Endodermal cell (in vitro differentiated cells): ENCODE results near the gene ERC1. TPM values are rescaled to one million over a fixed set of nuclear protein-coding genes. Genes with fewer than 3 reads are reported as not detected.

Experiments
- DNase-seq: peaks from one replicate; pipeline ENCODE4 v3.0.0-alpha.2; 2017
- H3K27ac ChIP-seq: 2 replicates; pipeline ENCODE4 v1.5.1; 2013; ENCODE audit warnings: mild to moderate bottlenecking, low read depth, low read length, moderate library complexity
- H3K27me3 ChIP-seq: 2 replicates; pipeline ENCODE4 v1.6.1; 2013; ENCODE audit warnings: mild to moderate bottlenecking, low read length, moderate library complexity; ENCODE audit not compliant: insufficient read depth, control insufficient read depth, poor library complexity, severe bottlenecking
- H3K36me3 ChIP-seq: 2 replicates; pipeline ENCODE4 v1.7.0; 2013; ENCODE audit warnings: mild to moderate bottlenecking, low read length, moderate library complexity; ENCODE audit not compliant: control insufficient read depth, insufficient read depth
- H3K4me1 ChIP-seq: one replicate; pipeline ENCODE4 v1.7.0; 2013; ENCODE audit warnings: low read length; ENCODE audit not compliant: control insufficient read depth, insufficient read depth
- H3K4me3 ChIP-seq: 2 replicates; pipeline ENCODE4 v1.5.1; 2013; ENCODE audit warnings: mild to moderate bottlenecking, low read length, moderate library complexity
- H3K9ac ChIP-seq: 2 replicates; pipeline ENCODE4 v1.6.1; 2013; ENCODE audit warnings: mild to moderate bottlenecking, low read length, moderate library complexity; ENCODE audit not compliant: poor library complexity, severe bottlenecking; ENCODE audit errors: extremely low read depth
- H3K9me3 ChIP-seq: 2 replicates; pipeline ENCODE4 v1.6.1; 2013; ENCODE audit warnings: mild to moderate bottlenecking, low read length, moderate library complexity; ENCODE audit not compliant: control insufficient read depth
- H3K27ac Mint-ChIP-seq: 2 replicates; pipeline ENCODE4 v1.8.0; 2020; ENCODE audit warnings: mixed read lengths
- H3K27me3 Mint-ChIP-seq: 2 replicates; pipeline ENCODE4 v1.8.0; 2021; ENCODE audit warnings: mild to moderate bottlenecking, mixed read lengths; ENCODE audit not compliant: insufficient read depth
- H3K36me3 Mint-ChIP-seq: 2 replicates; pipeline ENCODE4 v1.8.0; 2020; ENCODE audit warnings: low read depth, mixed read lengths
- H3K4me1 Mint-ChIP-seq: 2 replicates; pipeline ENCODE4 v1.8.0; 2020; ENCODE audit warnings: mixed read lengths
- H3K4me3 Mint-ChIP-seq: 2 replicates; pipeline ENCODE4 v1.8.0; 2020; ENCODE audit warnings: mild to moderate bottlenecking, moderate library complexity, mixed read lengths
- H3K9me3 Mint-ChIP-seq: 2 replicates; pipeline ENCODE4 v1.8.0; 2020; ENCODE audit warnings: mild to moderate bottlenecking, mixed read lengths
- CTCF ChIP-seq: fragments of 200-600 bp; sonication (generic); conservative IDR thresholded peaks from 2 replicates; pipeline ENCODE4 v1.5.0; 2021; ENCODE audit warnings: antibody characterized with exemption, mild to moderate bottlenecking
- WGBS, 2 experiments: methylation state at CpG; one replicate each; pipeline versions ENCODE4 v1.1.5 to v1.1.7; 2013; ENCODE audit warnings: missing lambda C conversion rate in 2 of 2, mixed read lengths in 1 of 2; ENCODE audit not compliant: insufficient coverage in 1 of 2, insufficient read length in 1 of 2; 5-methylcytosine and 5-hydroxymethylcytosine counted together
- total RNA-seq, 2 donors: library from RNA; stranded (reverse); fragmentation: NEBNext Ultra II Directional in 1 of 2; extraction: Animal tissue kit (Norgen Biotek cat#: 25700) in 1 of 2; gene quantifications; 2 replicates in 1 of 2; 3 replicates in 1 of 2; pipeline ENCODE4 v1.2.1, GENCODE V29; 2021

ERC1 gene
- total RNA-seq, 2 donors from 2014 or later = 60.6 to 159 TPM

GRCh38 chr12:1523046-1523445 is 532.0 kb downstream of the ERC1 start:
- no peak overlapping the region for H3K27ac Mint-ChIP-seq
- peaks cover 20% of the 10 kb centered on the region for H3K27me3 ChIP-seq
- H3K9ac ChIP-seq = no peak overlapping the region
- peak; percentile 71 for DNase-seq
- no peaks in the 10 kb centered on the region for H3K36me3 Mint-ChIP-seq
- H3K4me3 ChIP-seq = no peak overlapping the region
- H3K9me3 Mint-ChIP-seq = no peaks in the 10 kb centered on the region
- WGBS, 2 experiments = 87 to 90% methylated on average over 6 to 8 of the region's 8 CpGs
- peaks cover 35% of the 10 kb centered on the region for H3K4me1 Mint-ChIP-seq
- H3K27ac ChIP-seq = no peak overlapping the region
- H3K4me1 ChIP-seq = peaks cover 16% of the 10 kb centered on the region
- TF ChIP-seq CTCF = no peak
- no peaks in the 10 kb centered on the region for H3K9me3 ChIP-seq
- no peak overlapping the region for H3K4me3 Mint-ChIP-seq
- H3K27me3 Mint-ChIP-seq = peaks cover 52% of the 10 kb centered on the region
- no peaks in the 10 kb centered on the region for H3K36me3 ChIP-seq

- Histone ChIP-seq H3K27me3 (peaks cover 25% of the 10 kb centered on the region), H3K36me3 (no peaks in the 10 kb centered on the region), H3K9ac (no peak overlapping the region), H3K27ac (no peak overlapping the region), H3K9me3 (no peaks in the 10 kb centered on the region), H3K4me3 (no peak overlapping the region), H3K4me1 (peaks cover 14% of the 10 kb centered on the region)
- DNase-seq = peak; percentile 93
- no peaks in the 10 kb centered on the region for H3K9me3 Mint-ChIP-seq
- 40 to 51% methylated on average over 10 to 13 of the region's 13 CpGs for WGBS, 2 experiments
- TF ChIP-seq CTCF = no peak
- H3K4me1 Mint-ChIP-seq = peaks cover 29% of the 10 kb centered on the region
- H3K27ac Mint-ChIP-seq = peak overlapping the region; percentile 20
- peaks cover 53% of the 10 kb centered on the region for H3K27me3 Mint-ChIP-seq
- no peak overlapping the region for H3K4me3 Mint-ChIP-seq
- H3K36me3 Mint-ChIP-seq = no peaks in the 10 kb centered on the region
These were observed 532.6 kb downstream of the ERC1 start for GRCh38 chr12:1523558-1524050.

GRCh38 chr12:1525858-1526257 is 534.8 kb downstream of the ERC1 start:
- 82 to 90% methylated on average over 7 to 10 of the region's 10 CpGs for WGBS, 2 experiments
- H3K4me3 Mint-ChIP-seq = no peak overlapping the region

More at GRCh38 chr12:1525858-1526257, 534.8 kb downstream of the ERC1 start:
- peaks cover 7% of the 10 kb centered on the region for H3K4me1 ChIP-seq
- H3K27me3 Mint-ChIP-seq = peaks cover 60% of the 10 kb centered on the region
- no peaks in the 10 kb centered on the region for H3K36me3 ChIP-seq
- no peak overlapping the region for H3K27ac ChIP-seq
- no peak for TF ChIP-seq CTCF
- H3K9me3 ChIP-seq = no peaks in the 10 kb centered on the region
- H3K27ac Mint-ChIP-seq = no peak overlapping the region
- peaks cover 40% of the 10 kb centered on the region for H3K27me3 ChIP-seq
- H3K36me3 Mint-ChIP-seq = no peaks in the 10 kb centered on the region
- H3K9ac ChIP-seq = no peak overlapping the region
- no peak overlapping the region for H3K4me3 ChIP-seq
- H3K9me3 Mint-ChIP-seq = no peaks in the 10 kb centered on the region
- DNase-seq = peak; percentile 37
- H3K4me1 Mint-ChIP-seq = peaks cover 30% of the 10 kb centered on the region
